ENCODE measurements around the gene CCAR1.
"Not testable (repeated sequence)": the region's sequence is repeated elsewhere in the genome, so short reads cannot be mapped to it uniquely, and the experiment has no call there.

Gene CCAR1

GRCh38 chr10:68795886-68796532 lies 75.0 kb downstream of the CCAR1 start:
- H3K4me3 Mint-ChIP-seq, result no peak overlapping the region
- no peaks in the 10 kb centered on the region for H3K9me3 Mint-ChIP-seq
- H3K27me3 Mint-ChIP-seq (ENCODE audit: low read depth), result no peaks in the 10 kb centered on the region
- H3K4me1 Mint-ChIP-seq (ENCODE audit: low read depth), result no peaks in the 10 kb centered on the region
- peaks cover 9% of the 10 kb centered on the region for H3K36me3 Mint-ChIP-seq (ENCODE audit: low read depth)
- no peak overlapping the region for H3K27ac Mint-ChIP-seq

- H3K36me3 Mint-ChIP-seq (ENCODE audit: low read depth), result peaks cover 9% of the 10 kb centered on the region
- H3K4me1 Mint-ChIP-seq (ENCODE audit: low read depth), result no peaks in the 10 kb centered on the region
- no peak overlapping the region for H3K4me3 Mint-ChIP-seq
- H3K27ac Mint-ChIP-seq, result peak overlapping the region; percentile 11
- no peaks in the 10 kb centered on the region for H3K9me3 Mint-ChIP-seq
- no peaks in the 10 kb centered on the region for H3K27me3 Mint-ChIP-seq (ENCODE audit: low read depth)
These were observed 75.6 kb downstream of the CCAR1 start for GRCh38 chr10:68796605-68797004.

- no peak overlapping the region for H3K27ac Mint-ChIP-seq
These were observed 79.2 kb downstream of the CCAR1 start for GRCh38 chr10:68800211-68800610.

GRCh38 chr10:68804692-68805091 lies 83.7 kb downstream of the CCAR1 start:
- Mint-ChIP-seq H3K36me3 (ENCODE audit: low read depth) (no peaks in the 10 kb centered on the region), H3K4me1 (ENCODE audit: low read depth) (peaks cover 2% of the 10 kb centered on the region), H3K4me3 (no peak overlapping the region), H3K9me3 (no peaks in the 10 kb centered on the region), H3K27ac (no peak overlapping the region), H3K27me3 (ENCODE audit: low read depth) (no peaks in the 10 kb centered on the region)

More at GRCh38 chr10:68800211-68800610, 79.2 kb downstream of the CCAR1 start:
- Mint-ChIP-seq H3K9me3 (no peaks in the 10 kb centered on the region), H3K27me3 (ENCODE audit: low read depth) (no peaks in the 10 kb centered on the region), H3K4me1 (ENCODE audit: low read depth) (no peaks in the 10 kb centered on the region), H3K36me3 (ENCODE audit: low read depth) (peaks cover 5% of the 10 kb centered on the region), H3K4me3 (no peak overlapping the region)

- H3K27me3 Mint-ChIP-seq (ENCODE audit: low read depth); H3K9me3 Mint-ChIP-seq; H3K4me1 Mint-ChIP-seq (ENCODE audit: low read depth); H3K36me3 Mint-ChIP-seq (ENCODE audit: low read depth); H3K4me3 Mint-ChIP-seq; H3K27ac Mint-ChIP-seq: not testable (repeated sequence)
These were observed 89.8 kb downstream of the CCAR1 start for GRCh38 chr10:68810830-68811229.

- no peak overlapping the region for H3K4me3 Mint-ChIP-seq
- H3K27ac Mint-ChIP-seq, result no peak overlapping the region
- H3K9me3 Mint-ChIP-seq, result no peaks in the 10 kb centered on the region
- H3K4me1 Mint-ChIP-seq (ENCODE audit: low read depth), result no peaks in the 10 kb centered on the region
- no peaks in the 10 kb centered on the region for H3K27me3 Mint-ChIP-seq (ENCODE audit: low read depth)
- no peaks in the 10 kb centered on the region for H3K36me3 Mint-ChIP-seq (ENCODE audit: low read depth)
These were observed 90.4 kb downstream of the CCAR1 start for GRCh38 chr10:68811314-68812009.

- Mint-ChIP-seq H3K36me3 (ENCODE audit: low read depth) (no peaks in the 10 kb centered on the region), H3K4me1 (ENCODE audit: low read depth) (no peaks in the 10 kb centered on the region), H3K9me3 (no peaks in the 10 kb centered on the region), H3K4me3 (no peak overlapping the region), H3K27me3 (ENCODE audit: low read depth) (no peaks in the 10 kb centered on the region), H3K27ac (no peak overlapping the region)
These were observed 91.4 kb downstream of the CCAR1 start for GRCh38 chr10:68812420-68812819.

GRCh38 chr10:68813559-68813958 lies 92.5 kb downstream of the CCAR1 start:
- H3K36me3 Mint-ChIP-seq (ENCODE audit: low read depth), result no peaks in the 10 kb centered on the region
- H3K27ac Mint-ChIP-seq, result no peak overlapping the region
- no peaks in the 10 kb centered on the region for H3K4me1 Mint-ChIP-seq (ENCODE audit: low read depth)
- no peaks in the 10 kb centered on the region for H3K9me3 Mint-ChIP-seq
- H3K27me3 Mint-ChIP-seq (ENCODE audit: low read depth), result no peaks in the 10 kb centered on the region
- no peak overlapping the region for H3K4me3 Mint-ChIP-seq

- Mint-ChIP-seq H3K36me3 (ENCODE audit: low read depth) (no peaks in the 10 kb centered on the region), H3K4me1 (ENCODE audit: low read depth) (no peaks in the 10 kb centered on the region), H3K4me3 (no peak overlapping the region), H3K27me3 (ENCODE audit: low read depth) (no peaks in the 10 kb centered on the region), H3K27ac (no peak overlapping the region), H3K9me3 (no peaks in the 10 kb centered on the region)
These were observed 95.9 kb downstream of the CCAR1 start for GRCh38 chr10:68816796-68817412.

- not testable (repeated sequence) for H3K4me3 Mint-ChIP-seq; H3K27me3 Mint-ChIP-seq (ENCODE audit: low read depth); H3K4me1 Mint-ChIP-seq (ENCODE audit: low read depth); H3K36me3 Mint-ChIP-seq (ENCODE audit: low read depth); H3K9me3 Mint-ChIP-seq; H3K27ac Mint-ChIP-seq
These were observed 99.3 kb downstream of the CCAR1 start for GRCh38 chr10:68820359-68820758.

- H3K4me3 Mint-ChIP-seq; H3K4me1 Mint-ChIP-seq (ENCODE audit: low read depth); H3K9me3 Mint-ChIP-seq; H3K27ac Mint-ChIP-seq; H3K36me3 Mint-ChIP-seq (ENCODE audit: low read depth): not testable (repeated sequence)
- H3K27me3 Mint-ChIP-seq (ENCODE audit: low read depth), result peaks cover 15% of the 10 kb centered on the region
These were observed 101.6 kb downstream of the CCAR1 start for GRCh38 chr10:68822626-68823025.

- no peak within 1 kb of the TSS for H3K27ac Mint-ChIP-seq
- H3K4me1 Mint-ChIP-seq (ENCODE audit: low read depth), result peaks cover 9% of the 10 kb centered on the region
- H3K27me3 Mint-ChIP-seq (ENCODE audit: low read depth), result peaks cover 43% of the 10 kb centered on the region
- H3K9me3 Mint-ChIP-seq, result no peaks in the 10 kb centered on the region
- H3K4me3 Mint-ChIP-seq, result peak within 1 kb of the TSS; percentile 71
- no peaks in the 10 kb centered on the region for H3K36me3 Mint-ChIP-seq (ENCODE audit: low read depth)
These were observed 105.9 kb downstream of the CCAR1 start, which contains the start of gene STOX1 for GRCh38 chr10:68826764-68827591. Gene STOX1 (plus strand): TSS chr10:68827531. CDS start chr10:68827624, 93 bp downstream.

- not testable (repeated sequence) for H3K4me1 Mint-ChIP-seq (ENCODE audit: low read depth); H3K4me3 Mint-ChIP-seq; H3K36me3 Mint-ChIP-seq (ENCODE audit: low read depth); H3K9me3 Mint-ChIP-seq; H3K27ac Mint-ChIP-seq
- peaks cover 45% of the 10 kb centered on the region for H3K27me3 Mint-ChIP-seq (ENCODE audit: low read depth)
These were observed 106.5 kb downstream of the CCAR1 start for GRCh38 chr10:68827592-68827959.

GRCh38 chr10:68828083-68828601 lies 107.1 kb downstream of the CCAR1 start:
- H3K4me1 Mint-ChIP-seq (ENCODE audit: low read depth); H3K36me3 Mint-ChIP-seq (ENCODE audit: low read depth); H3K9me3 Mint-ChIP-seq; H3K27ac Mint-ChIP-seq: not testable (repeated sequence)
- peaks cover 45% of the 10 kb centered on the region for H3K27me3 Mint-ChIP-seq (ENCODE audit: low read depth)
- peak overlapping the region; percentile 7 for H3K4me3 Mint-ChIP-seq

Data from T-helper 1 cell treated with Interleukin-12 subunit alpha and Interleukin-12 subunit beta and Interleukin-4 antibody, amounts not matched to agents 30 μg/mL and 1 μg/mL, for 36 hours (primary cell).